Central memory CD8-positive, alpha-beta T cell (primary cell): Measurements from ENCODE around the gene KLHL12.

ENCODE experiments used
- ATAC-seq: fragments of 150-1000 bp; cut with Tn5 transposase; replicated peaks from 2 replicates; pipeline ENCODE4 v1.10.0; 2022; ENCODE audit warnings: mild to moderate bottlenecking, moderate FRiP score, moderate number of reproducible peaks; ENCODE audit not compliant: poor library complexity, severe bottlenecking; ENCODE audit errors: extremely low read depth
- DNase-seq, 2 donors: peaks; one replicate each; pipeline ENCODE4 v3.0.0; 2021; ENCODE audit warnings: low spot score in 2 of 2
- H3K27ac Mint-ChIP-seq: one replicate; pipeline ENCODE4 v1.8.0; 2022; ENCODE audit warnings: low read depth, mild to moderate bottlenecking, moderate library complexity, mixed read lengths
- H3K27me3 Mint-ChIP-seq: one replicate; pipeline ENCODE4 v1.8.0; 2022; ENCODE audit warnings: mixed read lengths
- H3K36me3 Mint-ChIP-seq: one replicate; pipeline ENCODE4 v1.8.0; 2022; ENCODE audit warnings: mild to moderate bottlenecking, moderate library complexity, mixed read lengths; ENCODE audit not compliant: insufficient read depth
- H3K4me1 Mint-ChIP-seq: one replicate; pipeline ENCODE4 v1.8.0; 2022; ENCODE audit warnings: mixed read lengths
- H3K4me3 Mint-ChIP-seq: one replicate; pipeline ENCODE4 v1.8.0; 2022; ENCODE audit warnings: mild to moderate bottlenecking, moderate library complexity, mixed read lengths
- H3K9me3 Mint-ChIP-seq: one replicate; pipeline ENCODE4 v1.8.0; 2022; ENCODE audit warnings: mixed read lengths

The KLHL12 gene

GRCh38 chr1:202901555-202901954 lies 25.5 kb downstream of the KLHL12 start:
- Mint-ChIP-seq H3K9me3 (no peaks in the 10 kb centered on the region), H3K4me1 (no peaks in the 10 kb centered on the region), H3K4me3 (no peak overlapping the region), H3K27ac (no peak overlapping the region), H3K27me3 (no peaks in the 10 kb centered on the region), H3K36me3 (peaks cover 33% of the 10 kb centered on the region)
- DNase-seq = no peak
- no peak for ATAC-seq

- H3K27ac Mint-ChIP-seq = no peak overlapping the region
- peaks cover 16% of the 10 kb centered on the region for H3K4me1 Mint-ChIP-seq
- no peak overlapping the region for H3K4me3 Mint-ChIP-seq
- ATAC-seq (no peak), DNase-seq (no peak)
- peaks cover 47% of the 10 kb centered on the region for H3K36me3 Mint-ChIP-seq
- H3K27me3 Mint-ChIP-seq = no peaks in the 10 kb centered on the region
- H3K9me3 Mint-ChIP-seq = no peaks in the 10 kb centered on the region
Observed at GRCh38 chr1:202892501-202892900, 34.5 kb downstream of the KLHL12 start.

DNA sequence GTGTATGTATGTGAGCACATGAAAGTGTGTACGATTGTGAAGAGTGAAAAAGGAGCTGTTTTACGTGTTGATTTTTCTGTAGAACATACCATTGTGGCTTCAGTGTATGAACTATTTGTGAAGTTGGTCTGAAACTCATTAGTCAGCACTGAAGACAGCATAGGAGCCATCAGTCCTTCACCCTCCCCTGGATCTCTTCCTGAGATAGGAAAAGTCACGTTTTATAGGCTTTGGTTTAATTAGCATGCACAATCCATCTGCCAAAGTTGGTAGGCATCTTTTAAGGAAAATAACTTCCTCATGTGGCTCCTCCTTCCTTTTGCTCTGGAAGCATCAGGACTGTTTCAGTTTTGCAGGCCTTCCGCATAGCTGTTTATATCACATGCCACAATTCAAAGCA lies 36.6 kb downstream of the KLHL12 start:
- Mint-ChIP-seq H3K9me3 (no peaks in the 10 kb centered on the region), H3K36me3 (peaks cover 38% of the 10 kb centered on the region), H3K27me3 (no peaks in the 10 kb centered on the region), H3K4me1 (peaks cover 16% of the 10 kb centered on the region), H3K4me3 (no peak overlapping the region), H3K27ac (no peak overlapping the region)
- ATAC-seq (no peak), DNase-seq (no peak)

GRCh38 chr1:202888531-202889360 lies 38.3 kb downstream of the KLHL12 start, which contains the start of gene RABIF:
Gene RABIF, minus strand, starts transcription at chr1:202889149. Its CDS starts 51 bp downstream, at chr1:202889098.
- Mint-ChIP-seq H3K27ac (peak within 1 kb of the TSS; percentile 92), H3K4me1 (peaks cover 17% of the 10 kb centered on the region), H3K27me3 (no peaks in the 10 kb centered on the region), H3K9me3 (no peaks in the 10 kb centered on the region), H3K36me3 (peaks cover 24% of the 10 kb centered on the region), H3K4me3 (peak within 1 kb of the TSS; percentile 88)
- DNase-seq (peak; percentile 95), ATAC-seq (peak; percentile 89)

- ATAC-seq = no peak
- Mint-ChIP-seq H3K27me3 (no peaks in the 10 kb centered on the region), H3K27ac (peak overlapping the region; percentile 92)
Observed at GRCh38 chr1:202888221-202888530, 38.9 kb downstream of the KLHL12 start.

GRCh38 chr1:202880961-202881460 lies 46.0 kb downstream of the KLHL12 start:
- ATAC-seq = no peak
- Mint-ChIP-seq H3K9me3 (no peaks in the 10 kb centered on the region), H3K27me3 (no peaks in the 10 kb centered on the region), H3K4me1 (peaks cover 22% of the 10 kb centered on the region), H3K4me3 (no peak overlapping the region), H3K27ac (peak overlapping the region; percentile 29), H3K36me3 (peaks cover 16% of the 10 kb centered on the region)
- no peak for DNase-seq

More at GRCh38 chr1:202888221-202888530, 38.9 kb downstream of the KLHL12 start:
- peak overlapping the region; percentile 88 for H3K4me3 Mint-ChIP-seq
- peaks cover 22% of the 10 kb centered on the region for H3K4me1 Mint-ChIP-seq
- DNase-seq = no peak
- H3K36me3 Mint-ChIP-seq = peaks cover 21% of the 10 kb centered on the region
- no peaks in the 10 kb centered on the region for H3K9me3 Mint-ChIP-seq

DNA sequence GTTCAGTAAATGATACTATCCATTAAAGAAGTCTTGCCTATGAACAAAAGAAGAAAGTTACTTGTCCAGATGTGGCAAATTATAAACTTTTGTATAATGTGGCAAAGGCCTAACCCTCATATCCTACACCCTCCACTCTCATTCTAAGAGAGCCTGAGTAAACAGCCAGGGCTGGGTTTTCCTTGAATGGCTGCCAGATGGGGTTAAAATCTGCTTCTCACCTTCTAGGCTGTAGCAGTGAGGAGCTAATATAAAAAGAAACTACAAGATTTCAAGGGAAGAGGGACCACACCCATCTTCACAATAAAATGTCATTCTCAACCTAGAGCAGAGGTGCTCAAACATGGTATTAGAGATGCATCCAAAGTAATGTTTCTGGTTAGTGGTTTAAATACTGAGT lies 47.0 kb downstream of the KLHL12 start:
- H3K27me3 Mint-ChIP-seq = no peaks in the 10 kb centered on the region
- no peaks in the 10 kb centered on the region for H3K9me3 Mint-ChIP-seq
- H3K4me3 Mint-ChIP-seq = no peak overlapping the region
- ATAC-seq = no peak
- H3K4me1 Mint-ChIP-seq = peaks cover 22% of the 10 kb centered on the region
- H3K36me3 Mint-ChIP-seq = peaks cover 16% of the 10 kb centered on the region
- peak overlapping the region; percentile 29 for H3K27ac Mint-ChIP-seq
- DNase-seq = no peak

DNA sequence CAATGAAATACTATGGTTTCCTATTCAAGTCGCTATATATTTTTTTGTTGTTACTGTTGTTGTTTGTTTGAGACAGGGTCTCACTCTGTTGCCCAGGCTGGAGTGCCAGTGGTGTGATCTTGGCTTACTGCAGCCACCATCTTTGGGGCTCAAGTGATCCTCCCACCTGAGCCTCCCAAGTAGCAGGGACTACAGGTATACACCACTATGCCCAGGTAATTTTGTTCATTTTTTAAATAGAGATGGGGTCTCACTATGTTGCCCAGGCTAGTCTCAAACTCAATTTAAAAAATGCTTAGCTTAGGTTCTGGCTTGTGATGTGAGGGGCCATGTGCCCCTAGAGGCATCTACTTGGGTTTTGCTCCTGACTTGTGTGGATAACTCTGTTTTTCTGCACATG lies 47.9 kb downstream of the KLHL12 start:
- no peak overlapping the region for H3K4me3 Mint-ChIP-seq
- ATAC-seq (no peak), DNase-seq (no peak)
- no peaks in the 10 kb centered on the region for H3K9me3 Mint-ChIP-seq
- peaks cover 16% of the 10 kb centered on the region for H3K36me3 Mint-ChIP-seq
- H3K27me3 Mint-ChIP-seq = no peaks in the 10 kb centered on the region
- H3K4me1 Mint-ChIP-seq = peaks cover 22% of the 10 kb centered on the region
- H3K27ac Mint-ChIP-seq = no peak overlapping the region

DNA sequence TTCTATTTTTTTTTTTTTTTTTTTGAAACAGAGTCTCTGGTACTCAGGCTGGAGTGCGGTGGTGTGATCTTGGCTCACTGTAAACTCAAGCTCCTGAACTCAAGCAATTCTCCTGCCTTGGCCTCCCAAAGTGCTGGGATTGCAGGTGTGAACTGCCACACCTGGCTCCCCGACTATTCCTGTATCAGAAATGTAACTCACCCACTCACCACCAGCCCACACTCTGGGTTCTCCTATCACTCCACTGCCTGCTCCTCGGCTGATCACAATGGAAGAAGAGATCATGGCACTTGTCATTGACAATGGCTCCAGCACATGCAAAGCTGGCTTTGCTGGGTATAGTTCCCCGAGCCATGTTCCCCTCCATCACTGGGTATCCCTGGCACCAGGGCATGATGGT lies 54.0 kb downstream of the KLHL12 start:
- no peak for ATAC-seq
- H3K4me3 Mint-ChIP-seq = no peak overlapping the region
- DNase-seq = no peak
- H3K27ac Mint-ChIP-seq = no peak overlapping the region
- no peaks in the 10 kb centered on the region for H3K4me1 Mint-ChIP-seq
- H3K27me3 Mint-ChIP-seq = no peaks in the 10 kb centered on the region
- no peaks in the 10 kb centered on the region for H3K36me3 Mint-ChIP-seq
- no peaks in the 10 kb centered on the region for H3K9me3 Mint-ChIP-seq

- no peak overlapping the region for H3K4me3 Mint-ChIP-seq
- H3K27me3 Mint-ChIP-seq = peaks cover 11% of the 10 kb centered on the region
- no peaks in the 10 kb centered on the region for H3K36me3 Mint-ChIP-seq
- no peaks in the 10 kb centered on the region for H3K4me1 Mint-ChIP-seq
- no peak for ATAC-seq
- DNase-seq = no peak
- H3K27ac Mint-ChIP-seq = no peak overlapping the region
- H3K9me3 Mint-ChIP-seq = no peaks in the 10 kb centered on the region
Observed at GRCh38 chr1:202871367-202871766, 55.7 kb downstream of the KLHL12 start.

- Mint-ChIP-seq H3K27me3 (peaks cover 80% of the 10 kb centered on the region), H3K4me3 (no peak overlapping the region)
Observed at GRCh38 chr1:202862679-202863560, 64.1 kb downstream of the KLHL12 start.

DNA sequence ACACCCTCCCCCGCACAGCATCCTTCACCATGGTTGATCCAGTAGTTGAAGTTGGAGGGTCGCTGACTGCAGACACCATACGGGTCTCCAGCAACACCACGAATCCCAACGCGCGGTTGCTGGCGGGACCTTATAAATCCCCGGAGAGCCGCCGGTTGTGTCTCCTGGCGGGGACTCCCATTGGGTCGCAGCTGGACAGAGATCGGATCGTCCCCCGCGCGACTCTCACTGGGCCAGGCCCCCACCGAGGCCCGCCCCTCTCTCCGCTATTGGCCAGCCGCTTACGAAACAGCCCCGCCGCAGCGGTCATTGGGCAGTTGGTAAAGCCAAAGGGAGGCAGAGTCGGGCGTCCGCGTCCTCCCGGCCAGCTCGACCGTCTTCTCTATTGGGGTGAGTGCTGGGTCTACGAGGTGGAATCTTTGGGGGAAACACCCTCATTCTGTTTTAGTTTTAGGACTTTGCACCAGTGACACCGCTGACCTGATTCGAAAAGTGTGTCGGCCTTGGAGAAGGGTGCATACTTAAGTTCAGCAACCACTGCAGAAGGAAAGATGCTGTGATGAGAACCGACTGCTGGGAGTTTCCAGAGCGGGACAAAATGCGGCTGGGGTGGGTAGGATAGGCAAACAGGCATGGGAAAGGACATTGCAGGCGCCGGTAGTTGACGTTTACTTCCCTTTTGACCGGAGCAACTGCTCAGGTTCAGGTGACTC lies 65.5 kb downstream of the KLHL12 start:
- H3K4me3 Mint-ChIP-seq = peak overlapping the region; percentile 80
- peaks cover 71% of the 10 kb centered on the region for H3K27me3 Mint-ChIP-seq
- peaks cover 2% of the 10 kb centered on the region for H3K36me3 Mint-ChIP-seq
- DNase-seq (peak in 1 of 2 donors; percentile 18), ATAC-seq (peak; percentile 46)
- no peak overlapping the region for H3K27ac Mint-ChIP-seq
- H3K4me1 Mint-ChIP-seq = peaks cover 13% of the 10 kb centered on the region
- no peaks in the 10 kb centered on the region for H3K9me3 Mint-ChIP-seq

More at GRCh38 chr1:202862679-202863560, 64.1 kb downstream of the KLHL12 start:
- Mint-ChIP-seq H3K9me3 (no peaks in the 10 kb centered on the region), H3K4me1 (peaks cover 13% of the 10 kb centered on the region), H3K27ac (no peak overlapping the region), H3K36me3 (peaks cover 2% of the 10 kb centered on the region)
- ATAC-seq (no peak), DNase-seq (no peak)
